ENCODE measurements around the gene GRAP2. TPM values are rescaled to one million over a fixed set of nuclear protein-coding genes. Genes with fewer than 3 reads are reported as not detected.

Gene GRAP2
- total RNA-seq, 4 donors from 2014 or later, result 0.97 to 2.0 TPM; not detected in 2

- no peak for DNase-seq
- TF ChIP-seq POLR2A (IDR thresholded peaks at IDR 0.05) (no peak), CTCF (IDR thresholded peaks at IDR 0.05) (no peak)
- Histone ChIP-seq H3K4me1 (no peaks in the 10 kb centered on the region), H3K27ac (no peak overlapping the region), H3K36me3 (no peaks in the 10 kb centered on the region), H3K9me3 (no peaks in the 10 kb centered on the region), H3K27me3 (no peaks in the 10 kb centered on the region), H3K4me3 (no peak overlapping the region)
- intact Hi-C loops (cut with DNase I; ENCODE audit: low total_unique reads), result no loop called here
These were observed 34.2 kb downstream of the GRAP2 start for GRCh38 chr22:39935116-39935515.

- intact Hi-C loops (cut with DNase I; ENCODE audit: low total_unique reads), result no loop called here
- no peak for TF ChIP-seq POLR2A (IDR thresholded peaks at IDR 0.05)
- TF ChIP-seq CTCF (IDR thresholded peaks at IDR 0.05), result no peak
- no peaks in the 10 kb centered on the region for H3K4me1 ChIP-seq
- no peaks in the 10 kb centered on the region for H3K9me3 ChIP-seq
- no peaks in the 10 kb centered on the region for H3K36me3 ChIP-seq
- H3K4me3 ChIP-seq, result no peak overlapping the region
- no peaks in the 10 kb centered on the region for H3K27me3 ChIP-seq
- DNase-seq, result no peak
- H3K27ac ChIP-seq, result no peak overlapping the region
These were observed 34.7 kb downstream of the GRAP2 start for GRCh38 chr22:39935612-39936011.

- no peaks in the 10 kb centered on the region for H3K9me3 ChIP-seq
- no peak for DNase-seq
- intact Hi-C loops (cut with DNase I; ENCODE audit: low total_unique reads), result no loop called here
- no peaks in the 10 kb centered on the region for H3K36me3 ChIP-seq
- no peak overlapping the region for H3K4me3 ChIP-seq
- no peaks in the 10 kb centered on the region for H3K4me1 ChIP-seq
- H3K27ac ChIP-seq, result no peak overlapping the region
- TF ChIP-seq CTCF (IDR thresholded peaks at IDR 0.05) (no peak), POLR2A (IDR thresholded peaks at IDR 0.05) (no peak)
- H3K27me3 ChIP-seq, result no peaks in the 10 kb centered on the region
These were observed 35.8 kb downstream of the GRAP2 start for GRCh38 chr22:39936523-39937145.

- intact Hi-C loops (cut with DNase I; ENCODE audit: low total_unique reads), result no loop called here
- Histone ChIP-seq H3K4me3 (no peak overlapping the region), H3K36me3 (no peaks in the 10 kb centered on the region), H3K27ac (no peak overlapping the region), H3K4me1 (no peaks in the 10 kb centered on the region), H3K27me3 (no peaks in the 10 kb centered on the region), H3K9me3 (no peaks in the 10 kb centered on the region)
- no peak for TF ChIP-seq CTCF (IDR thresholded peaks at IDR 0.05)
- TF ChIP-seq POLR2A (IDR thresholded peaks at IDR 0.05), result no peak
- no peak for DNase-seq
These were observed 37.0 kb downstream of the GRAP2 start for GRCh38 chr22:39937906-39938305.

DNA sequence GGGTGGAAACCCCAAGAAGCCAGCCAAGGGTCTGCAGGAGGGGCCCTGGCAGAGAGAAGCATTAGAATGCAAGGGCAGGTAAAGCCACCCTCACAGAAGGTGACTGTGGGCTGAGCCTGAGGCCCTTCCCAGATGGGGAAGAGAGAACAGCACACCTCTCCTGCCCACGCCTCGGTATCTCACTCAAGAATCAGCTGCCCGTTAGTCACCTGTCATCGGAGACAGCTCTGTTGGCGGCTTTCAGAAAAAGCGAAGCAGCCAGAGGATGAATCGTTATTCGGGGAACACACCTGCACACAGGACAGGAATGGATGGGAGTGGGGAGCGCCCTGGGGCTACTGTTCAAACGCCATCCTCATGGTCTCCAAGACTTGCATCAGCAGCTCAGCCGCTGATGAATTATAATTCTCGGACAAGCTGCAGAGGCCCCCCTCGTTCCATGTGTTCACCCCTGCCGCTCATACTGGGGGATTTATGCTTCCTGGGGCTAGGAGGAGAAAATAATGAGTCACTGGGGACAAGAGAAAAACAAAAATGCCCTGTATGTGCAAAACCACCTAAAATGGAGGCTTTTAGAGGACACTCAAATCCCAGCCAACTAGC, 37.7 kb downstream of the GRAP2 start:
- no peak for DNase-seq
- Histone ChIP-seq H3K9me3 (no peaks in the 10 kb centered on the region), H3K4me3 (no peak overlapping the region), H3K4me1 (no peaks in the 10 kb centered on the region), H3K27ac (no peak overlapping the region), H3K27me3 (no peaks in the 10 kb centered on the region), H3K36me3 (no peaks in the 10 kb centered on the region)
- intact Hi-C loops (cut with DNase I; ENCODE audit: low total_unique reads), result no loop called here
- TF ChIP-seq POLR2A (IDR thresholded peaks at IDR 0.05), result no peak
- no peak for TF ChIP-seq CTCF (IDR thresholded peaks at IDR 0.05)

All from uterus (tissue), 4 donors.